HG03520 (cell line): ENCODE measurements around the gene NDUFS3.

Experiments
- ATAC-seq: cut with Tn5 transposase; IDR thresholded peaks from one replicate; pipeline ENCODE4 v1.9.1; 2021; ENCODE audit warnings: mild to moderate bottlenecking, moderate library complexity; ENCODE audit not compliant: unreplicated experiment

The NDUFS3 gene

DNA sequence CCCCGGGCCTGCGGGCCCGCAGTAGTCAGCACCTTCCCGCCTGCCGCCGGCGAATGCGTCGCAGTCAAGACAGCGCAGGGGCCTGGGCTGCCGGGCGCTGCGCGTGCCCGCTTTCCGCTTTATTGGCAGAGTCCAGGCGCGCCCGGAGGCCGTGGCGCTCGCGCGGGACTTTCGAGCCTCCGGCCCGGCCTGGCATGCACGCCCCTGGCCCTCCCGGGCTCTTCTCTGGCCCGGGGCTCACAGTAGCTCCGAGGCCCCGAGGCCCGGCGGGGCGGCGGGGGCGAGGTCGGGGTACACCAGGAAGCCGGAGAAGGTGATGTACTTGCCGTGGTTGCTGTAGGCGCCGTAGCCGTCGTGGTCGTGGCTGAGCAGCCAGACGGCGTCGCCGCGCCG, 10.7 kb downstream of the NDUFS3 start:
- ATAC-seq: no peak

- ATAC-seq: no peak
These were observed 11.3 kb downstream of the NDUFS3 start for GRCh38 chr11:47589977-47590861.

DNA sequence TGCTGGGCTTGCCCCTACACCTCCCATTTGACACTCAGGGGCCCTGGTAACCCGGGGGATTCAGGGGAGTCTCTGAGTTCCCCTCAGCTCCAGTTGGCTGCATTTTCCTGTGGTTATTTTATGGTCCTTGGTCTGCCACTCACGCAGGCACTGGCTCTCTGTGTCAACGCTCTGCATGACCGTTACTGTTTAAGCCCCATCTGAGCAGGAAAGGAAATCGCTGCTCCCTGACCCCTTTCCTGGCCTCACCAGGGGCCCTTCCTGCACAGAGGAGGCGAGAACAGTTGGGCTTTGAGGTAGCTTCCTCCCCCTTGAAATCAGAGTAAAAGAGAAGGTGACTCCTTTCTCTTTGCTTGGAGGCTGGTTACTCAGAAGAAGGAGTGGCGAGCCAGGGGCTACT, 12.9 kb downstream of the NDUFS3 start:
- no peak for ATAC-seq

DNA sequence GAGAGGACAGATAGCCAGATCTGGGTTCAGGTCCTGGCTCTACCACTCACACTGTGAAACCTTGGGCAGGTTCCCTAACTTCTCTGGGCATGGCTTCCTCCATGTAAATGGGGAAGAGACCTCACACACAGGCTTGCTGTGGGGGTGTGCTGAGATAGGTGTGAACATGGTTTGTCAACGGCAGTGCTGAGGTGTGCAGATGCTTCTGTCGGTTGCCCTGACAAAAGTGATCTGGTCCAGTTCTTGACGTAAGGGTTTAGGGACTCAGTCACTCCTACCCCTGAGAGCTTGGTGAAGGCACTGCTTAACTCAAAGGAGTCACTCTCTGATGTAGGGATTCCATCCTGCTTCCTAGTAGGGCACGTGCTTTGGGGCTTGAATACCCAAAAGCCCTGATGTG, 13.4 kb downstream of the NDUFS3 start:
- ATAC-seq: no peak

DNA sequence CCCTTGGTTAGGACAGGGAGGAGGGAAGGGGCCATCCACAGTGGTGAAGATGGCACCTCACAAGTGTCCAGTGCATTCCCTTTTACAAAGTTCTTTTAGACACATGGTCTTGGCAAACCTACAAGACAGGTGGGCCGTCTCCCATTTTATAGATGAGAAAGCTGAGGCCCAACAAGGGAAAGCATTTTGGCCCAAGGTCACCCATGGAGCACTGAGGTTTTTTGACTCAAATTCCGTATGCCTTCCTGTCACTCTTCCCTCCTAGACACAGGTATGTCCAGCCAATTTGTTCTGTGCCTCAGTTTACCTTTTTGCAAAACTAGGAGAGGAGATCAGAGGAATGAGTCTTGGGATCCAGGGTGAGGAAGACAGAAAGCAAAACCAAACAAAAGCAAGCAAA, 14.1 kb downstream of the NDUFS3 start:
- no peak for ATAC-seq

DNA sequence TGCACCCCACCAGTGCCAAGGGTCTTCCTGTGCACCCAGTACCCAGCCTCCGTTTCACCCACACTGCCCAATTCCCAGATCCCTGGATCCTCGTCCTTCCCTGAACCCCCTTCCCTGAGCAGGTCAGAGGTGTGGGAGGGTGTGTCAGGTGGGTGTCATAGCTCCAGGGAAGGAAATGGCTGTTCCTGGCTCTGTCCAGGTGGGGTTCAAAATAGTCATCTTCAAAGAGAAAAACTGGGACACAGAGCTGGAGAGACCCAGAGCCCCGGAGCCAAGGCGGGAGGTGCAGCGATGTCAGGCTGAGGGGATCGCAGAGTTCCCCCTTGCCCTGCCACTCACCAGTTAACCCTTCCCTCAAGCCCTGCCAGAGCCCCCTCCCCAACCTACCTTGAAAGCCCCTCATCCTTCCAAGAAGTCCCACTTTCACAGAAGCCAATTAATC, 14.6 kb downstream of the NDUFS3 start:
- no peak for ATAC-seq

DNA sequence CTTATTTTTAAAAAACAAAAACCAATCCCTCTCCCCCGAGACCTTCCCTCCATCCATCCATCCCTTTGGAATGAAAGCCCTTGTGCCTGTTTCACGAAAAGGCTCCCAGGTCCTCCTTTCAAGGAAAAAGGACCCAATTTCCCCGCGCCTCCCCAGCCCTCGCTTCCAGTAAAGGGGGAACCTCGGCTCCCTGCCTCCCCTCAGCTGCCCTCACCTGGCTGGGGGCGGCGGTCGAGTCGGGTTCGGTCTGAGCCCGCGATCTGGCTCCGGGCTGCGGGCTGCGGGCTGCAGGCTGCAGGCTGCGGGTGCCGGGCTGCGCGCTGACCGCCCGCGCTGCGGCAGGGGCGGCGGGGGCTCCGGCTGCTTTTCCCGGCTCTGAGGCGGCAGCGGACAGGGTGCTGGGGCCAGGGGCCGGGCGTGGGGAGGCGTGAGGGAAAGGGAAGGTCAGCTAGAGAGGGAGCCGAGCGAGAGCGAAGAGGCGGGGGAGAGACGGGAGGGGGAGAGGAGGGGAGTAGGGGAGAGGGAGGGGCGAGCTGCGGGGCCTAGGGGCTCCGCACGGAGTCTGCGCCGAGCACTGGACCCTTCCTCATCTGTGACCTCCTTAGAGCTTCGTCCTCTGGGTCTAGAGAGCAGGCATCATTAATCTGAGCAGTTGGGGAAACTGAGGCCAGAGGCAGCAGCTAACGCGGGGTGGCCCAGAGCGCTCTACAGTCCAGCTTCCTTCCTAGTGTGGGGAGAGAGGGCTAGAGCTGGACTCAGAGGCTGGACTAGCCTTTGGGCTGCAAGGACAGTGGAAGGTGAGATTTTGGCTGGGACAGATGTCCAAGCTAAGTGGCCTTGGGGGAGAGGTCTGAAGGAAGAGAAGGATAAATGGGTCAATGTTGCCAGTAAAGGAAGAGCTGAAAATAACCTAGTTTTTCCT, 15.3 kb downstream of the NDUFS3 start, which contains the start of gene C1QTNF4:
TSS of gene C1QTNF4 (minus strand) at position 478 of the 922 bp plus-strand sequence. CDS start 3,601 bp downstream, outside the sequence.
- no peak for ATAC-seq

- ATAC-seq: no peak
These were observed 16.2 kb downstream of the NDUFS3 start for GRCh38 chr11:47595029-47595428.

GRCh38 chr11:47595967-47596366, 17.1 kb downstream of the NDUFS3 start:
- no peak for ATAC-seq

- ATAC-seq: no peak
These were observed 21.0 kb downstream of the NDUFS3 start for GRCh38 chr11:47599902-47600301.

- ATAC-seq: no peak
These were observed 24.4 kb downstream of the NDUFS3 start for GRCh38 chr11:47603295-47603694.

DNA sequence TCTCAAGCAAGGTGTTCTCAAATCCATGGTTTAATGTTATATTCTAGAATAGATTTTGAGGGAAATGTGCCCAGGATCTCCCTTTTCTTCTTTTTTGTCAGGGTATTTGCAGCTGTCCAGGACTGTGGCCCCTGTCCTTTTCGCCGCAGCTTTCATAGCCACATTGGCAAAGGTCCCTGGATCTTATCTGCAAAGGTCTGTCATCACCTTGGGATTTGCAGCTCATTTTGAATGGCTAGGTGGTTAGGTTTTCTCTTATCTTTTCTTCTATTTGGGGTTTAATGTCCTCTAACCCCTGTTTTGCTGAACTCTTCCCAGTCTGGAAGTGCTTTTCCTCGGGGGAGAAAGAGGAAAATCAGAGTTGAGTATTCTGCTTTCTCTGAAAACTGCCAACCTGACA, 27.0 kb downstream of the NDUFS3 start:
- no peak for ATAC-seq

DNA sequence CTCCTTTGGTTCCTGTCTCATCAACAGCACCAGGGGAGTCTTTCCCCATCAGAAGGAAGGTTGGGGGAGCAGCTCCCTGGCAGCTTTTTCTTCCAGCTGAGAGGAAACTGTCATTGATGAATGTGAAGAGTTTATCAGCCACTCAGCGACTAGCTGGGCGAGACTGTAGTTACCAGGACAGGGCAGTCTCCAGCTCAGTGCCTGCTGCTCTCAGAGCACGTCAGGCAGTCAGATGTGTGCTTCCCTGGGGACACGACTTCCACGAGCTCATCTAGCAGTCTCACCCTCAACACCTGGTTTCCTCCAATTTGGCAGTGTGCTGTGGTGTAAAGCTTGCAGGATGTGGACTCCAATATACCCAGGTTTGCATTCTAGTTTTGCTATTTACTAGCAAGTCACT, 27.9 kb downstream of the NDUFS3 start:
- ATAC-seq: no peak

GRCh38 chr11:47607380-47607779, 28.5 kb downstream of the NDUFS3 start:
- no peak for ATAC-seq

GRCh38 chr11:47609675-47610074, 30.8 kb downstream of the NDUFS3 start:
- no peak for ATAC-seq

- peak; percentile 68 for ATAC-seq
These were observed 32.5 kb downstream of the NDUFS3 start for GRCh38 chr11:47611348-47611794.

GRCh38 chr11:47615249-47615648, 36.4 kb downstream of the NDUFS3 start:
- no peak for ATAC-seq

DNA sequence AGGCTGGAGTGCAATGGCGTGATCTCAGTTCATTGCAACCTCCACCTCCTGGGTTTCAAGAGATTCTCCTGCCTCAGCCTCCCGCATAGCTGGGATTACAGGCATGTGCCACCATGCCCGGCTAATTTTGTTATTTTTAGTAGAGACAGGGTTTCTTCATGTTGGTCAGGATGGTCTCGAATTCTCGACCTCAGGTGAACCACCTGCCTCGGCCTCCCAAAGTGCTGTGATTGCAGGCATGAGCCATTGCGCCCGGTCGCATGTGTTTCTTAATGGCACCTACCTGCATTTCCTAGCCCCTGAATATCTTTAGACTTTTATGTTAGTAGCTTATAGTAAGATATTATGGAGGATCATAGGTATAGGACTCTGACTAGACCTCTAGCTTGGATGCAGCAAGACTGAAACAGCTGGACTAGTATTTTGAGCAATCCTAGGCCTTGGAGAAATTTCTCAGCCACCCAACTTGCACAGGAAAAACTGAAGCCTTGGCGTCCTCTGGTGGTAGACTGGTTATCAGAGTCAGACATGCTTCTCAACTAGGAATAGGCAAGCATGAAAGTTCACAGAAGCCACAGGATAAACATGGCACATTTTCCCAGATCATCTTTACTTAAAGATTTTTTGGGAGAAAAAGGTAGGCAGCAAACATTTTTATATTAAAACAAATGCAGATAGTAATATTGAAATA, 38.0 kb downstream of the NDUFS3 start:
- no peak for ATAC-seq

GRCh38 chr11:47617417-47617809, 38.5 kb downstream of the NDUFS3 start:
- ATAC-seq: no peak

GRCh38 chr11:47620836-47621378, 42.0 kb downstream of the NDUFS3 start:
- no peak for ATAC-seq

- no peak for ATAC-seq
These were observed 47.4 kb downstream of the NDUFS3 start for GRCh38 chr11:47626234-47626633.
